ENCODE results near the gene LGI1.

LGI1 gene

GRCh38 chr10:93755443-93756116, 2.2 kb upstream of the LGI1 start:
- no peak for DNase-seq (ENCODE audit: low read depth, low spot score)

GRCh38 chr10:93756118-93756517, 1.6 kb upstream of the LGI1 start:
- DNase-seq (ENCODE audit: low read depth, low spot score): no peak

- peak; percentile 87 for DNase-seq (ENCODE audit: low read depth, low spot score)
Measured at GRCh38 chr10:93757136-93757535, 600 bp upstream of the LGI1 start.

GRCh38 chr10:93758508-93758885, 761 bp downstream of the LGI1 start:
- no peak for DNase-seq (ENCODE audit: low read depth, low spot score)

GRCh38 chr10:93758891-93759410, 1.2 kb downstream of the LGI1 start:
- DNase-seq (ENCODE audit: low read depth, low spot score): no peak

- DNase-seq (ENCODE audit: low read depth, low spot score): no peak
Measured at GRCh38 chr10:93760490-93760889, 2.8 kb downstream of the LGI1 start.

GRCh38 chr10:93762979-93763391, 5.2 kb downstream of the LGI1 start:
- no peak for DNase-seq (ENCODE audit: low read depth, low spot score)

- DNase-seq (ENCODE audit: low read depth, low spot score): no peak
Measured at GRCh38 chr10:93766918-93767317, 9.2 kb downstream of the LGI1 start.

GRCh38 chr10:93767724-93768399, 10.1 kb downstream of the LGI1 start:
- DNase-seq (ENCODE audit: low read depth, low spot score): no peak

GRCh38 chr10:93768892-93769291, 11.2 kb downstream of the LGI1 start:
- no peak for DNase-seq (ENCODE audit: low read depth, low spot score)

GRCh38 chr10:93771354-93771753, 13.6 kb downstream of the LGI1 start:
- DNase-seq (ENCODE audit: low read depth, low spot score): no peak

- no peak for DNase-seq (ENCODE audit: low read depth, low spot score)
Measured at GRCh38 chr10:93773120-93773519, 15.4 kb downstream of the LGI1 start.

- DNase-seq (ENCODE audit: low read depth, low spot score): no peak
Measured at GRCh38 chr10:93773705-93774104, 16.0 kb downstream of the LGI1 start.

GRCh38 chr10:93775356-93775755, 17.6 kb downstream of the LGI1 start:
- no peak for DNase-seq (ENCODE audit: low read depth, low spot score)

- DNase-seq (ENCODE audit: low read depth, low spot score): no peak
Measured at GRCh38 chr10:93777092-93777491, 19.4 kb downstream of the LGI1 start.

GRCh38 chr10:93784059-93784458, 26.3 kb downstream of the LGI1 start:
- no peak for DNase-seq (ENCODE audit: low read depth, low spot score)

- DNase-seq (ENCODE audit: low read depth, low spot score): no peak
Measured at GRCh38 chr10:93788413-93789208, 30.9 kb downstream of the LGI1 start.

GRCh38 chr10:93790439-93790838, 32.7 kb downstream of the LGI1 start:
- peak; percentile 18 for DNase-seq (ENCODE audit: low read depth, low spot score)

GRCh38 chr10:93796167-93796566, 38.4 kb downstream of the LGI1 start:
- no peak for DNase-seq (ENCODE audit: low read depth, low spot score)

GRCh38 chr10:93797825-93798224, 40.1 kb downstream of the LGI1 start:
- no peak for DNase-seq (ENCODE audit: low read depth, low spot score)

GRCh38 chr10:93799155-93799708, 41.5 kb downstream of the LGI1 start:
- no peak for DNase-seq (ENCODE audit: low read depth, low spot score)

GRCh38 chr10:93804200-93804599, 46.5 kb downstream of the LGI1 start:
- no peak for DNase-seq (ENCODE audit: low read depth, low spot score)

Measured in ELF-1 (cell line).